MM.1S (cell line): ENCODE results near the gene STAG1.

ENCODE experiments used
- DNase-seq: peaks from one replicate; pipeline ENCODE4 v3.0.0-alpha.2; 2015
- H2AFZ ChIP-seq: fragments of 300-600 bp; sonication (generic); 2 replicates; pipeline ENCODE4 v1.6.0; 2016; ENCODE audit warnings: antibody characterized with exemption, low read length
- H3F3A ChIP-seq: fragments of 300-600 bp; sonication (generic); 2 replicates; pipeline ENCODE4 v1.6.1; 2016; ENCODE audit warnings: mild to moderate bottlenecking, antibody characterized with exemption, low read length, moderate library complexity, mixed read lengths; ENCODE audit not compliant: insufficient read depth
- H3K27ac ChIP-seq: fragments of 300-600 bp; sonication (generic); 2 replicates; pipeline ENCODE4 v1.5.1; 2016; ENCODE audit warnings: mild to moderate bottlenecking, low read length
- H3K27me3 ChIP-seq: fragments of 300-600 bp; sonication (generic); replicated peaks from 2 replicates; pipeline ENCODE4 v1.6.0; 2016; ENCODE audit warnings: low read length; ENCODE audit not compliant: insufficient read depth
- H3K36me3 ChIP-seq: fragments of 300-600 bp; sonication (generic); replicated peaks from 2 replicates; pipeline ENCODE4 v1.6.1; 2016; ENCODE audit warnings: mild to moderate bottlenecking, low read length, mixed read lengths; ENCODE audit not compliant: insufficient read depth
- H3K4me1 ChIP-seq: fragments of 300-600 bp; sonication (generic); 2 replicates; pipeline ENCODE4 v1.6.1; 2016; ENCODE audit warnings: low read length, mixed read lengths
- H3K4me2 ChIP-seq: fragments of 300-600 bp; sonication (generic); 2 replicates; pipeline ENCODE4 v1.6.0; 2016; ENCODE audit warnings: low read depth, low read length
- H3K4me3 ChIP-seq: fragments of 300-600 bp; sonication (generic); 2 replicates; pipeline ENCODE4 v1.5.1; 2016; ENCODE audit warnings: low read length, mixed read lengths
- H3K79me2 ChIP-seq: fragments of 300-600 bp; sonication (generic); 2 replicates; pipeline ENCODE4 v1.6.1; 2016; ENCODE audit warnings: mixed run types, low read length, mixed read lengths
- H3K9ac ChIP-seq: fragments of 300-600 bp; sonication (generic); 2 replicates; pipeline ENCODE4 v1.6.1; 2016; ENCODE audit warnings: low read length, mixed read lengths
- H3K9me2 ChIP-seq: fragments of 300-600 bp; sonication (generic); replicated peaks from 2 replicates; pipeline ENCODE4 v1.6.1; 2016; ENCODE audit warnings: mild to moderate bottlenecking, low read length, mixed read lengths; ENCODE audit not compliant: insufficient read depth
- H3K9me3 ChIP-seq: fragments of 300-600 bp; sonication (generic); replicated peaks from 2 replicates; pipeline ENCODE4 v1.6.1; 2016; ENCODE audit warnings: mild to moderate bottlenecking, low read length, mixed read lengths; ENCODE audit not compliant: insufficient read depth
- H4K20me1 ChIP-seq: fragments of 300-600 bp; sonication (generic); 2 replicates; pipeline ENCODE4 v1.6.1; 2016; ENCODE audit warnings: mild to moderate bottlenecking, low read length, moderate library complexity, mixed read lengths; ENCODE audit not compliant: insufficient read depth
- CTCF ChIP-seq: fragments of 300-600 bp; sonication (generic); IDR thresholded peaks from 2 replicates; pipeline ENCODE4 v1.5.1; 2016; ENCODE audit warnings: antibody characterized with exemption, low read length, mixed read lengths
- EZH2 ChIP-seq: fragments of 300-600 bp; sonication (generic); optimal IDR thresholded peaks from 2 replicates; pipeline ENCODE3; 2017; ENCODE audit warnings: low read depth, mild to moderate bottlenecking, antibody characterized with exemption, low read length, mixed read lengths
- EZH2phosphoT487 ChIP-seq: fragments of 300-600 bp; sonication (generic); IDR thresholded peaks from 2 replicates; pipeline ENCODE4 v1.6.1; 2018; ENCODE audit warnings: antibody characterized with exemption, low read length

The STAG1 gene

GRCh38 chr3:136675150-136675858, 76.9 kb downstream of the STAG1 start:
- TF ChIP-seq EZH2, result no peak
- Histone ChIP-seq H3K27ac (no peak overlapping the region), H3K9ac (no peak overlapping the region), H3K9me2 (no peaks in the 10 kb centered on the region), H3K4me3 (no peak overlapping the region), H3K4me2 (no peak overlapping the region), H3F3A (no peaks in the 10 kb centered on the region), H3K79me2 (peaks cover 94% of the 10 kb centered on the region), H4K20me1 (peaks cover 12% of the 10 kb centered on the region; the same call in 1 of the 2 replicates), H3K9me3 (no peaks in the 10 kb centered on the region), H2AFZ (no peak overlapping the region), H3K4me1 (no peaks in the 10 kb centered on the region), H3K36me3 (no peaks in the 10 kb centered on the region), H3K27me3 (no peaks in the 10 kb centered on the region)
- DNase-seq, result no peak

- no peaks in the 10 kb centered on the region for H3K36me3 ChIP-seq
- H3K9ac ChIP-seq, result no peak overlapping the region
- no peaks in the 10 kb centered on the region for H3K4me1 ChIP-seq
- DNase-seq, result no peak
- H3K4me3 ChIP-seq, result no peak overlapping the region
- H3K27ac ChIP-seq, result no peak overlapping the region
- no peaks in the 10 kb centered on the region for H3K27me3 ChIP-seq
- no peak overlapping the region for H3K4me2 ChIP-seq
- no peak overlapping the region for H2AFZ ChIP-seq
- peaks cover 12% of the 10 kb centered on the region; the same call in 1 of the 2 replicates for H4K20me1 ChIP-seq
- no peaks in the 10 kb centered on the region for H3F3A ChIP-seq
- H3K9me3 ChIP-seq, result no peaks in the 10 kb centered on the region
- TF ChIP-seq CTCF (no peak), EZH2phosphoT487 (no peak), EZH2 (no peak)
- peaks cover 94% of the 10 kb centered on the region for H3K79me2 ChIP-seq
- no peaks in the 10 kb centered on the region for H3K9me2 ChIP-seq
These were observed 79.7 kb downstream of the STAG1 start for GRCh38 chr3:136672457-136672856.

GRCh38 chr3:136671921-136672320, 80.3 kb downstream of the STAG1 start:
- DNase-seq, result no peak

More at GRCh38 chr3:136671921-136672320, 80.3 kb downstream of the STAG1 start:
- no peaks in the 10 kb centered on the region for H3K36me3 ChIP-seq
- peaks cover 12% of the 10 kb centered on the region; the same call in 1 of the 2 replicates for H4K20me1 ChIP-seq
- no peaks in the 10 kb centered on the region for H3K9me2 ChIP-seq
- no peaks in the 10 kb centered on the region for H3K27me3 ChIP-seq
- H3K9ac ChIP-seq, result no peak overlapping the region
- H3K4me1 ChIP-seq, result no peaks in the 10 kb centered on the region
- H2AFZ ChIP-seq, result no peak overlapping the region
- H3K79me2 ChIP-seq, result peaks cover 94% of the 10 kb centered on the region
- H3F3A ChIP-seq, result no peaks in the 10 kb centered on the region
- H3K9me3 ChIP-seq, result no peaks in the 10 kb centered on the region
- TF ChIP-seq CTCF, result no peak
- TF ChIP-seq EZH2, result no peak
- no peak for TF ChIP-seq EZH2phosphoT487
- H3K4me3 ChIP-seq, result no peak overlapping the region
- no peak overlapping the region for H3K4me2 ChIP-seq
- H3K27ac ChIP-seq, result no peak overlapping the region
